ENCODE measurements around the gene PLPP2.

GRCh38 chr19:338421-338820, 47.2 kb upstream of the PLPP2 start:
- no peak for TF ChIP-seq SIN3A (IDR thresholded peaks at IDR 0.05; ENCODE audit: borderline replicate concordance, insufficient read depth, low read length)
- TF ChIP-seq TAF1 (IDR thresholded peaks at IDR 0.05; ENCODE audit: borderline replicate concordance, insufficient read depth, low read length) = no peak
- no peak for TF ChIP-seq POLR2AphosphoS5 (IDR thresholded peaks at IDR 0.05; ENCODE audit: low read depth, low read length)
